G401.6 (cell line): ENCODE results near the gene BRINP1.

ENCODE experiments used
- FAIRE-seq: peaks from 2 replicates; lab custom pipeline; 2012; peaks lifted over from hg19 to GRCh38; lab: Jason Lieb, UNC

Gene BRINP1

DNA sequence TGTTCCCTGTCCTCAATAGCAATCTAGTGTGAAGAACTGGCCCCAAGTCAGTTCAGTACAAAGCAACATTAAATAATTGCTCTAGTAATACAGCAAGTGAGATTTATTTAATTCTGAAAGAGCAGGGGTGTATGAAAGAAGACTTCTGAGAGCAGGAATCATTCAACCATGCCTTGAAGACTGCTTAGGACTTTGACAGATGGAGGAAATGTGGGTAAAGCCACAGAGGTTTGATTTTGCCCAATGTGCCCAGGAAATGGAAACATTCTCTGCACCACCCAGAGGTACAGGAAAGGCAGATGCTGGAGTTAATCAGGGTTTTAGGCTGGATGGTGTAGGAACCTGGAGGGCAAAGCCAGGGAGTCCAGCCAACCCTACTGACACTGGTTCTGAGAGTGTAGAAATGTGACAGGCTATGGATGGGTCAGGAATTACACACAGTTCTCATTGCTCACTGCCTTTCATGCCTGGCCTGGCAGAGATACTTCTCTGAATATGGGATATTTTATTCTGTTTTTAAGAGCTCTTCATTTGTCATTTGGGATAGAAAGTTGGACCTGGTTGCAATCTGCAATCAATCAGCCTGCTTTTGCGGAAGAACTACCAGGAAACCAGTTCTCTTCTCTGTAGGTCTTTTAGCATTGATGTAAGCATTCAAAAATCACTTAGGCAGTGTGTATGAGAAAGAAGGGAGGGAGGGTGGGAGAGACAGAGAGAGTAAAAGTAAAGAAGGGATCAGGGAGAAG is 88.3 kb downstream of the BRINP1 start:
- FAIRE-seq = no peak

- FAIRE-seq = no peak
Measured at GRCh38 chr9:119278171-119278570, 91.1 kb downstream of the BRINP1 start.

- FAIRE-seq = no peak
Measured at GRCh38 chr9:119273984-119274665, 95.1 kb downstream of the BRINP1 start.

GRCh38 chr9:119273325-119273904 is 95.8 kb downstream of the BRINP1 start:
- FAIRE-seq = no peak

GRCh38 chr9:119272500-119273211 is 96.6 kb downstream of the BRINP1 start:
- no peak for FAIRE-seq

DNA sequence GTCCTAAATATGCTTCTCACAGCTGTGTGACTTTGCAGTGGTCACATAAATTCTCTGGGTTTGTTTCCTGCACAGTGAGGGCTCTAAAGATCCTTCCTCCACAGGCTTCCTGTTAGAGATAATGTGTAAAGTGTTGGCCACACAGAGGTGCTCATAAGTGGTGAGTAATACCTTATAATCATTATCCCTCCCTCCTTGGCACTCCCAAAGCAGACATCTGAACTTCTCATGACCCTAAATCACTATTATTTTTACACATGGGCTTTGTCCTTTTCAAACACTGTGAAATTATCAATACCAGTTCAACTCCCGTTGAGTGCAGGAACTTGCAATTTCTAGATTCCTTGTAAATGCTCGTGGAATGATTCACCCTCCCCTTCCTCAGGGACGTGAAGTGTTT is 100.2 kb downstream of the BRINP1 start:
- no peak for FAIRE-seq

- no peak for FAIRE-seq
Measured at GRCh38 chr9:119264165-119264564, 105.1 kb downstream of the BRINP1 start.

DNA sequence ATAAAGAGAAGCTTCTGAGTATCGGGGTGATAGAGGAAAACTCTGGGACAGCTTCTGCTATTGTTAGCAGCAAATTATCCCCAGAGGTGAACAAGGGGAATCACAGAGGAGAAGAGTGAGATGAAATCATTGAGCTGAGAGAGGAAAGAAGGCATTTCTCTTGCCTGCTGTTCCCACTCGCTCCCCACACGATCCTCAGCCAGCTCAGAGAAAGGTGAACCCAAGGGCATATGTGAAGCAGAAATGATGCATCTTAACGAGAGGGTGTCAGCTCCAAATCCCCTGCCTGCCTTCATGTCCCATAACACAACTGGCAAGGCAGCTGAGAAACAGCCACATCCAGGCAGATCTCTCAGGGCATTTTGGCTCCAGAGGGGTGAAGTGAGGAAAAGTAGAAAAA is 111.6 kb downstream of the BRINP1 start:
- FAIRE-seq = no peak

- no peak for FAIRE-seq
Measured at GRCh38 chr9:119255116-119255515, 114.1 kb downstream of the BRINP1 start.

- FAIRE-seq = no peak
Measured at GRCh38 chr9:119252671-119253299, 116.5 kb downstream of the BRINP1 start.

- no peak for FAIRE-seq
Measured at GRCh38 chr9:119251936-119252335, 117.3 kb downstream of the BRINP1 start.

DNA sequence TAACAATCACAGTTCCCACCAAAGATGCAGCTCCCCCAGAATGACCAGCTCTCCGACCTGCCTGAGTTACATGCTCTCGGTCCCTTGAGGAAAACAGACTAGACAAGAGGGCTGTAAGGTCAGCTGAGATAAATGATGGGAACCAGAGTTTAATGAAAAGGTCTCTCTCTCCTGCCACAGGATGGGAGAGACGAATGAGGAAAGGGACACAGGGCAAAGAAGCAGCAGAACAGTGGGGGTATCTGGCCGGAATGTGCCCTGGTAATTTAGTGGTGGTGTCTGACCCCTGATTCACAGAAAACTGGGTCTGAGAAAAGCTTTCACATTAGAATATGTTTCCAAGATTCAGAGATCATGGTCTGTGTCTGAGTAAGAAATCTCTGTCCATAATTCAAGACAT is 118.5 kb downstream of the BRINP1 start:
- no peak for FAIRE-seq

- no peak for FAIRE-seq
Measured at GRCh38 chr9:119240546-119240945, 128.7 kb downstream of the BRINP1 start.

- no peak for FAIRE-seq
Measured at GRCh38 chr9:119234636-119235035, 134.6 kb downstream of the BRINP1 start.

DNA sequence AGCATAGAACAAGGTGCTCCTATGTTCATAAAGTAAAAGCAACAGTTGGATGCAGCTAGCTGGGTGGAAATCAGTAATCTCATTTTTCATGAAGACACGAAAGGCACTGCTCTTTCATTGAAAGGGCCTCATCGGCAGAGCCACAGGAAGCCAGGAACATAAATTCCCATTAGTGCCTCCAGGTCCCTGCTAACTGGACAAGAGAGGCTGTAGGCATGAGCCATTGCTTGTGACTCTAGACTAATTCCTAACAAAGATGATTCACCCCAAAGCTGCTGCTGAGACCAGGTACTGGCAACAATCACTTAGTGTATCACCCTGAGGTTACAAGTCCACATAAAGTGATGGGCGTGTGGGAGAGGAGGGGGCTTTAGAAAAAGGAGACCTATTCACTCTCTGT is 141.8 kb downstream of the BRINP1 start:
- FAIRE-seq = no peak

DNA sequence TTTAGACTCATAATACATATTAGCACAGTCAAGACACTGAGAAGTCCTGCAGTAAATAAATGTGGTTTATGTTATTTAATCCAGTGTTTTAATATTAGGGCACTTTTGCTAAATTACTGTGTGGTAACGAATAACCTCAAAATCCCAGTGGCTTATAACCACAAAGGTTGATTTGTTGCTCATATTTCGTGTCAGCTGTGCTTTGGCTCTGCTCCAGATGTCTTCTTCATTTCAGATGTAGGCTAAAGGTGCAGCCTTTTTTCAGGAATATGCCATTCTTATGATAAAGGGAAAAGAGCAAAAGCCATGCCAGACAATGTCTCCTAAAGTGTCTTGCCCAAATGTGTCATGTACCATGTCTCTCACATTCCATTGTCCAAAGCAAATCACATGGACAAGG is 144.8 kb downstream of the BRINP1 start:
- FAIRE-seq = no peak

GRCh38 chr9:119221276-119221675 is 148.0 kb downstream of the BRINP1 start:
- FAIRE-seq = no peak

DNA sequence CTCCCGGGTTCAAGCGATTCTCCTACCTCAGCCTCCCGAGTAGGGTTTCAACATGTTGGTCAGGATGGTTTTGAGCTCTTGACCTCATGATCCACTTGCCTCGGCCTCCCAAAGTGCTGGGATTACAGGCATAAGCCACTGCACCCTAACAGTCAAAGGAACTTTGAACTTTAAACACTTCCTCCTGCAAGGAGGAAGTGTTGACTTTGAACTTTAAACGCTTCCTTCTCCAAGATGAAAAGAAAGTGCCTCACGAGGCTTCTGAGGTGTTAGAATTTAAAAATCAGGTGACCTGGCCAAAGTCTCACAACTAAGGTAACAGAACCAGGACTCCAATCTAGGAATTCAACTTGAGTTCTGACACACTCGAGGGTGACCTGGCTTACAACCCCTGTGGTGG is 150.9 kb downstream of the BRINP1 start:
- FAIRE-seq = no peak

- FAIRE-seq = no peak
Measured at GRCh38 chr9:119216651-119217331, 152.4 kb downstream of the BRINP1 start.

DNA sequence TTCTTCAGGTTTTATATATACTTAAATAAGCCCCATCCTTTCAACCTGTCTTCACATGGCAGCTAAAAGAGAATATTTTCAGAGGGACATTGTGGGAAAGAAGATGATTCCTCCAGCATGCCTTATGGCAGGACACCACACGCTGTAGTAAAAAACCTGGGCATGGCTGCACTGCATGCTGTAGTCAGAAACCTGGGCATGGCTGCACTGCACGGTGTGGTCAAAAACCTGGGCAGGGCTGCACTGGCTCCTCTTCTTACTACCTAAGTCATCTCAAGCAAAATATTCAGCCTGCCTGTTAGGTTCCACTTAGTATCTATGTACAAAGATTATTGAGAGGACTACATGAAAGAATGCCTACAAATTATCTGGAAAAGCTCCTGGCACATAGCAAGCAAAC is 153.6 kb downstream of the BRINP1 start:
- FAIRE-seq = no peak

GRCh38 chr9:119213471-119213870 is 155.8 kb downstream of the BRINP1 start:
- no peak for FAIRE-seq
